HG02970 (cell line): ENCODE results near the gene TMEM191C.
A peak's percentile ranks its signal among the peaks of the same experiment; 100 is the strongest.
"Not testable (repeated sequence)": the region's sequence is repeated elsewhere in the genome, so short reads cannot be mapped to it uniquely, and the experiment has no call there.

Experiments
- ATAC-seq: cut with Tn5 transposase; IDR thresholded peaks from one replicate; pipeline ENCODE4 v1.9.1; 2021; ENCODE audit warnings: mild to moderate bottlenecking, moderate library complexity, moderate number of reproducible peaks; ENCODE audit not compliant: unreplicated experiment, low FRiP score

Gene TMEM191C

GRCh38 chr22:21467337-21468193 lies at the start of gene TMEM191C:
TMEM191C (plus strand) TSS chr22:21467387; CDS start chr22:21467460, 73 bp downstream.
- ATAC-seq: peak; percentile 40

- not testable (repeated sequence) for ATAC-seq
Observed at GRCh38 chr22:21417853-21418252, 49.3 kb upstream of the TMEM191C start.

- not testable (repeated sequence) for ATAC-seq
Observed at GRCh38 chr22:21418974-21419638, 48.1 kb upstream of the TMEM191C start.

- ATAC-seq: not testable (repeated sequence)
Observed at GRCh38 chr22:21420180-21420763, 46.9 kb upstream of the TMEM191C start.

- ATAC-seq: not testable (repeated sequence)
Observed at GRCh38 chr22:21424084-21424709, 43.0 kb upstream of the TMEM191C start.

- not testable (repeated sequence) for ATAC-seq
Observed at GRCh38 chr22:21434378-21435233, 32.6 kb upstream of the TMEM191C start.

- ATAC-seq: not testable (repeated sequence)
Observed at GRCh38 chr22:21435998-21436810, 31.0 kb upstream of the TMEM191C start.

- not testable (repeated sequence) for ATAC-seq
Observed at GRCh38 chr22:21438013-21438412, 29.2 kb upstream of the TMEM191C start.

- ATAC-seq: not testable (repeated sequence)
Observed at GRCh38 chr22:21440018-21440636, 27.1 kb upstream of the TMEM191C start.

GRCh38 chr22:21440676-21441075 lies 26.5 kb upstream of the TMEM191C start:
- not testable (repeated sequence) for ATAC-seq

GRCh38 chr22:21441170-21441569 lies 26.0 kb upstream of the TMEM191C start:
- ATAC-seq: not testable (repeated sequence)

- not testable (repeated sequence) for ATAC-seq
Observed at GRCh38 chr22:21442123-21442522, 25.1 kb upstream of the TMEM191C start.

GRCh38 chr22:21442646-21443045 lies 24.5 kb upstream of the TMEM191C start:
- ATAC-seq: not testable (repeated sequence)

- ATAC-seq: no peak
Observed at GRCh38 chr22:21443057-21443734, 24.0 kb upstream of the TMEM191C start.

- no peak for ATAC-seq
Observed at GRCh38 chr22:21443735-21444421, 23.3 kb upstream of the TMEM191C start.

GRCh38 chr22:21444701-21445436 lies 22.3 kb upstream of the TMEM191C start:
- ATAC-seq: no peak
